ENCODE results near the gene PRKG1.

GRCh38 chr10:51588984-51589383 is 514.7 kb downstream of the PRKG1 start:
- TF ChIP-seq CTCF (IDR thresholded peaks at IDR 0.05; ENCODE audit: low read depth, low read length, missing input control), result no peak
- no peak for TF ChIP-seq REST (IDR thresholded peaks at IDR 0.05)
- TF ChIP-seq TAF1 (conservative IDR thresholded peaks at IDR 0.05), result no peak
- TF ChIP-seq SP1 (IDR thresholded peaks at IDR 0.05), result no peak
- no peak for TF ChIP-seq FOXA2 (IDR thresholded peaks at IDR 0.05)
- TF ChIP-seq GABPA (IDR thresholded peaks at IDR 0.05 in 1 of 2, conservative IDR thresholded peaks at IDR 0.05 in 1 of 2), result no peak
- no peak for TF ChIP-seq JUND (IDR thresholded peaks at IDR 0.05)
